Mammary epithelial cell (primary cell): Measurements from ENCODE around the gene PLD3.

ENCODE experiments used
- EZH2 ChIP-seq: IDR thresholded peaks from 2 replicates; pipeline ENCODE4 v1.6.1; 2012; ENCODE audit warnings: low read length, inconsistent platforms, borderline replicate concordance
- TF ChIP-seq, protein P1 (sequence below), 2 donors: IDR thresholded peaks in 1 of 2; conservative IDR thresholded peaks in 1 of 2; 2 replicates each; pipeline ENCODE4 v1.5.1; 2011 to 2012; ENCODE audit warnings: inconsistent platforms in 2 of 2, low read length in 2 of 2, mild to moderate bottlenecking in 2 of 2, control low read depth in 1 of 2, low read depth in 1 of 2; ENCODE audit not compliant: insufficient read depth in 1 of 2; ENCODE audit errors: extremely low read depth in 1 of 2

DNA sequence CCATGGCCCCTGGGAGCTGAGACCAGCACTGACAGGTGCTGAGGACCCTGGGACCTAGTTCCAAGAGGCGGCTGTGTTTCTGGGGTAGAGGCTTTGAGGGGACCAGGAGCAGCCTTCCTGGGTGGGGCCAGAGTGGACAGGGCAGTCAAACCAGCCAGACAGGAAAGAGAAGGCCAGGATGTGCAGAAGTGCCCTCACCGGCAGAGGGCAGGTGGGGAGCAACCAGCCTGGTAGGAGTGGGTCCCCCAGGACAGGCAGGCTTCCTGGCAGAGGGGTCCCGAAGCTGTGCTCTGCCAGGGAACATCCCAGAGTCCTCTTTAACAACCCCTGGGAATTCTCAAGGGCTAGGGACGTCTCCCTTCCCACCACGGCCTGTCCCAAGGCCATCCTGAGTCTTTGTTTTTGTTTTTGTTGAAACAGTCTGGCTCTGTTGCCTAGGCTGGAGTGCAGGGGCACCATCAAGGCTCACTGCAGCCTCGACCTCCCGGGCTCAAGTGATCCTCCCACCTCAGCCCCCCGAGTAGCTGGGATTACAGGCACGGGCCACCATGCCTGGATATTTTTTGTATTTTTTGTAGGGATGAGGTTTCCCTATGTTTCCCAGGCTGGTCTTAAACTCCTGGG lies 44.5 kb downstream of the PLD3 start:
- TF ChIP-seq, protein P1, sequence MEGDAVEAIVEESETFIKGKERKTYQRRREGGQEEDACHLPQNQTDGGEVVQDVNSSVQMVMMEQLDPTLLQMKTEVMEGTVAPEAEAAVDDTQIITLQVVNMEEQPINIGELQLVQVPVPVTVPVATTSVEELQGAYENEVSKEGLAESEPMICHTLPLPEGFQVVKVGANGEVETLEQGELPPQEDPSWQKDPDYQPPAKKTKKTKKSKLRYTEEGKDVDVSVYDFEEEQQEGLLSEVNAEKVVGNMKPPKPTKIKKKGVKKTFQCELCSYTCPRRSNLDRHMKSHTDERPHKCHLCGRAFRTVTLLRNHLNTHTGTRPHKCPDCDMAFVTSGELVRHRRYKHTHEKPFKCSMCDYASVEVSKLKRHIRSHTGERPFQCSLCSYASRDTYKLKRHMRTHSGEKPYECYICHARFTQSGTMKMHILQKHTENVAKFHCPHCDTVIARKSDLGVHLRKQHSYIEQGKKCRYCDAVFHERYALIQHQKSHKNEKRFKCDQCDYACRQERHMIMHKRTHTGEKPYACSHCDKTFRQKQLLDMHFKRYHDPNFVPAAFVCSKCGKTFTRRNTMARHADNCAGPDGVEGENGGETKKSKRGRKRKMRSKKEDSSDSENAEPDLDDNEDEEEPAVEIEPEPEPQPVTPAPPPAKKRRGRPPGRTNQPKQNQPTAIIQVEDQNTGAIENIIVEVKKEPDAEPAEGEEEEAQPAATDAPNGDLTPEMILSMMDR (conservative IDR thresholded peaks at IDR 0.05 in 1 of 2, IDR thresholded peaks at IDR 0.05 in 1 of 2; ENCODE audit: extremely low read depth in 1 of 2, insufficient read depth in 1 of 2, low read depth in 1 of 2, low read length in 2 of 2): peak; percentile 50 to 76
- TF ChIP-seq EZH2: no peak
